Measurements from ENCODE around the gene AKAP5. TPM values are rescaled to one million over a fixed set of nuclear protein-coding genes. Genes with fewer than 3 reads are reported as not detected.

AKAP5 gene
- total and polyA plus RNA-seq, 2 of the 8 experiments (the other 6 are each of a cell fraction or from before 2014, with no cell fraction given): 0.50 to 3.8 TPM

DNA sequence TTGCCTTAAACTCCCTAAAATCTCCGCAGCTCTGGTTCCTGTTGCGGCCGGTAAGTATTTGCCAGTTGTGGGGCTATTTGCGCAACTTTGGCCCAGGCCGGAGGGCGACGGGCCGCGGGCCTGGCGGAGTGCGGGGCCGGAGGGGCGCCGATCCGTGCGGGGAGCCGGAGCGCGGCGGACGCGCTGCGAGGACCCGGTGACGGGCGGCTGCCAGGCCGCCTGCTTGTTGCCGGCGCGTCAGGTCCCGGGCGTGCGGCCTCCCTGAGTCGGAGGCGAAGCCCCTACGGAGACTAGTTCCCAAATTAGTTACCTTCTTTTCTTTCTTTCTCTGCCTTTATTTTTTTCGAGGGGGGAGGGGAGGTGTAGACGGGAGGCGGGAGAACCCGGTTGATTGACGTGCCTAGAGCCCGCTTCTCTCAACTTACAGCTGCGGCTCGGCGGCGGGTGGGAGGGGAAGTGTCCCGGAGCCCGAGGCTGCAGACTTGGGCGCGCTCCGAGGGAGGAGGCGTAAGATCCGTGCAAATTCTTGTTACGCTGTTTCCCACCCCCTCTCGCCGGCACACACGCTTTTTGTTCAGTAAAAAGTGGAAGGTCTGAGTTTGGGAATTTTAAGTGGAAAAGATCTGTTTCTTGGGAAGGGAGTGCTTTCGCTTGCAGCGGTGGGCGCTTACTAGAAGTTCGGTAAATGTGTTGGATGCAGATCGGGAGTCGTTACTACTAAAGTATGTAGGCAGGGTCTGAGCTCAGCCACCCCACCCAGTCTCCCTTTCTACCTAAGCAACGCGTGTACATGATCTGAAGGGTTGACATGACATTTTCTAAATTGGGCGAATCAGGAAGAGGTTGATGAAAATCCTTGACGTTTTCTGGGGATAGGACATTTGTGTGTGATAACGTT, 39.8 kb downstream of the AKAP5 start (continued):
- TF ChIP-seq TAF7 (optimal IDR thresholded peaks at IDR 0.05; ENCODE audit: borderline replicate concordance, low read depth, low read length): peak; percentile 39
- peak; percentile 49; the same call in 1 of the 2 replicates for TF ChIP-seq POLR2AphosphoS5 (IDR thresholded peaks at IDR 0.05; ENCODE audit: low read depth, low read length)
- no peak for TF ChIP-seq BRCA1 (IDR thresholded peaks at IDR 0.05; ENCODE audit: low read depth, low read length)
- TF ChIP-seq CHD2 (IDR thresholded peaks at IDR 0.05; ENCODE audit: low read length): peak; percentile 8; the same call in 1 of the 2 replicates
- TF ChIP-seq CBX5 (IDR thresholded peaks at IDR 0.05; ENCODE audit: low read depth, low read length): no peak
- no peak for TF ChIP-seq BCL11A (IDR thresholded peaks at IDR 0.05; ENCODE audit: low read depth in 2 of 2, low read length in 2 of 2)
- TF ChIP-seq TBP (IDR thresholded peaks at IDR 0.05; ENCODE audit: low read depth, low read length): peak; percentile 55; the same call in 1 of the 2 replicates
- TF ChIP-seq, protein P1, sequence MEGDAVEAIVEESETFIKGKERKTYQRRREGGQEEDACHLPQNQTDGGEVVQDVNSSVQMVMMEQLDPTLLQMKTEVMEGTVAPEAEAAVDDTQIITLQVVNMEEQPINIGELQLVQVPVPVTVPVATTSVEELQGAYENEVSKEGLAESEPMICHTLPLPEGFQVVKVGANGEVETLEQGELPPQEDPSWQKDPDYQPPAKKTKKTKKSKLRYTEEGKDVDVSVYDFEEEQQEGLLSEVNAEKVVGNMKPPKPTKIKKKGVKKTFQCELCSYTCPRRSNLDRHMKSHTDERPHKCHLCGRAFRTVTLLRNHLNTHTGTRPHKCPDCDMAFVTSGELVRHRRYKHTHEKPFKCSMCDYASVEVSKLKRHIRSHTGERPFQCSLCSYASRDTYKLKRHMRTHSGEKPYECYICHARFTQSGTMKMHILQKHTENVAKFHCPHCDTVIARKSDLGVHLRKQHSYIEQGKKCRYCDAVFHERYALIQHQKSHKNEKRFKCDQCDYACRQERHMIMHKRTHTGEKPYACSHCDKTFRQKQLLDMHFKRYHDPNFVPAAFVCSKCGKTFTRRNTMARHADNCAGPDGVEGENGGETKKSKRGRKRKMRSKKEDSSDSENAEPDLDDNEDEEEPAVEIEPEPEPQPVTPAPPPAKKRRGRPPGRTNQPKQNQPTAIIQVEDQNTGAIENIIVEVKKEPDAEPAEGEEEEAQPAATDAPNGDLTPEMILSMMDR (IDR thresholded peaks at IDR 0.05; ENCODE audit: control extremely low read depth in 1 of 3, insufficient read depth in 1 of 3, low read depth in 1 of 3, low read length in 3 of 3): peak in 1 of 3 experiments; percentile 0; a peak in 1 of 4 replicates
- peak; percentile 90 for TF ChIP-seq PHF8 (conservative IDR thresholded peaks at IDR 0.05; ENCODE audit: low read depth, low read length)
